Activated T-cell treated with anti-CD3 and anti-CD28 coated beads, Interleukin-2, amount 50 U/mL, for 24 hours (primary cell): ENCODE results near the gene RHBDD2.
"Not testable (repeated sequence)": the region's sequence is repeated elsewhere in the genome, so short reads cannot be mapped to it uniquely, and the experiment has no call there.

Source experiments
- DNase-seq: peaks from one replicate; pipeline ENCODE4 v3.0.0-alpha.2; 2020
- H3K27ac Mint-ChIP-seq: 2 replicates; pipeline ENCODE4 v1.8.0; 2020; ENCODE audit warnings: mild to moderate bottlenecking, mixed read lengths
- H3K27me3 Mint-ChIP-seq: 2 replicates; pipeline ENCODE4 v1.8.0; 2020; ENCODE audit warnings: mixed read lengths
- H3K36me3 Mint-ChIP-seq: 2 replicates; pipeline ENCODE4 v1.8.0; 2020; ENCODE audit warnings: low read depth, mixed read lengths
- H3K4me1 Mint-ChIP-seq: 2 replicates; pipeline ENCODE4 v1.8.0; 2020; ENCODE audit warnings: low read depth, mixed read lengths
- H3K4me3 Mint-ChIP-seq: 2 replicates; pipeline ENCODE4 v1.8.0; 2020; ENCODE audit warnings: mild to moderate bottlenecking, moderate library complexity, mixed read lengths
- H3K9me3 Mint-ChIP-seq: 2 replicates; pipeline ENCODE4 v1.8.0; 2020; ENCODE audit warnings: mixed read lengths

RHBDD2 gene

DNA sequence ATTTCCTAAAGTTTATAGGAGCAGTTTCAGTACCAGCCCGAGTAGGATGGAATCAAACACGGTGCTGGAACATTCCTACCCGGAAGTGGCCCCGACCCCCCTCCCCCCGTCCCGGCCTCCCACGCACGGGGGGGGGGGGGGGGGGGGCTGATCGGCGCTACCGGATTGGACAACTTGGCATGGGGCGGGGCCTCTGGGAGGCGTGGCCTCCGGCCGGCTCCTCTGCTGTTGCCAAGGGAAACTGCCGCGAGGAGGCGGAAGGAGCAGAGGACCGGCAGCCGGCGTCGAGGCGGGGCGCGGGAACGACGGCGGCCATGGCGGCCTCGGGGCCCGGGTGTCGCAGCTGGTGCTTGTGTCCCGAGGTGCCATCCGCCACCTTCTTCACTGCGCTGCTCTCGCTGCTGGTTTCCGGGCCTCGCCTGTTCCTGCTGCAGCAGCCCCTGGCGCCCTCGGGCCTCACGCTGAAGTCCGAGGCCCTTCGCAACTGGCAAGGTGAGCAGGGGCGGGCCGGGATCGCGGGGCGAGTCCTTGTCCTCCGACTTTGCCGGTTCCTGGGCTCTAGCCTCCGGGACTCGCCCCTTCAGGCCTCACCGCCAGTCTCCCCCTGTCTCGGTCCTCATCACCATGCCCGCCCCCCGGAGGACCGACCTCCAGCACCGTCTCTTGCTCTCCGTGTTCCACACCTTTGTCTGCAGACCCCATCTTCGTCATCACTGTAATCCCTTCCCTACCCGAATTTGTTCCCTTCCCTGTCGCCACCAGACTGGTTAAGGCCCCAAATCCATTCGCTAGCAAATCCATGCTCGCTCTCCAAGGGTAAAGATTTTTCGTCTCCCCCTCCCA, at the start of gene RHBDD2:
RHBDD2 (plus strand) TSS at position 266 of the 843 bp plus-strand sequence; CDS start at position 315, 49 bp downstream.
- H3K4me3 Mint-ChIP-seq: peak within 1 kb of the TSS; percentile 93
- peaks cover 38% of the 10 kb centered on the region for H3K4me1 Mint-ChIP-seq
- DNase-seq: peak; percentile 99
- H3K27me3 Mint-ChIP-seq: no peaks in the 10 kb centered on the region
- H3K36me3 Mint-ChIP-seq: peaks cover 48% of the 10 kb centered on the region
- H3K9me3 Mint-ChIP-seq: no peaks in the 10 kb centered on the region
- peak within 1 kb of the TSS; percentile 94 for H3K27ac Mint-ChIP-seq

DNA sequence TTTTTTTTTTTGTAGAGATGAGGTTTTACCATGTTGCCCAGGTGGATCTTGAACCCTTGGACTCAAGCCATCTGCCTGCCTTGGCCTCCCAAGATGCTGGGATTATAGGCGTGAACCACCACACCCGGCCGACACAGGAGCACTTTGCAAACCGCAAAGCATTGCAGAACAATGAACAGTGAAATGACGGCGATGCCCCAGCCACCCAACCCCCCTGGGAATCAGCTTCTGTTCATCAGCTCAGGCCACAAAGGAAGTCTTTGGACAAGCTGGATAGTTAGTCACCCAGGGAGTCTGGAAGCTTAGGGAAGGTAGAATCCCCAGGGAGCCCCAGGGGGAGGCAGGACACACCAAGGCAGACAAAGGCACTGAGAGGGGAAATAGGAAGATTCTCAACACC, 49.2 kb upstream of the RHBDD2 start:
- not testable (repeated sequence) for H3K4me1 Mint-ChIP-seq, H3K4me3 Mint-ChIP-seq, H3K27me3 Mint-ChIP-seq, H3K9me3 Mint-ChIP-seq, H3K27ac Mint-ChIP-seq, DNase-seq, H3K36me3 Mint-ChIP-seq

DNA sequence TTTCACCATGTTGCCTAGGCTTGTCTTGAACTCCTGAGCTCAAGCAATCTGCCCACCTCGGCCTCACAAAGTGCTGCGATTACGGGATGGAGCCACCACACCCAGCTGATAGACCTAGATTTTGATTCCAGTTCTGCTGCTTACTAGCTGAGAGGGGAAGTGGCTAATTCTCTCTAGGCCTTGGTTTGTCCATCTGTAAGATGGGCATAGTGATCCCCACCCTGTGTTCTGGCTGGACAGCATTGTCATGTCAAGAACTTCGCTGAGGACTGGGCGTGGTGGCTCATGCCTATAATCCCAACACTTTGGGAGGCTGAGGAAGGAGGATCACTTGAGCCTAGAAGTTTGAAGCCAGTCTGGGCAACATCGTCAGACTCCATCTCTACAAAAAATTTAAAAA, 47.9 kb upstream of the RHBDD2 start:
- Mint-ChIP-seq H3K4me1 (no peaks in the 10 kb centered on the region), H3K27ac (no peak overlapping the region), H3K9me3 (no peaks in the 10 kb centered on the region)

DNA sequence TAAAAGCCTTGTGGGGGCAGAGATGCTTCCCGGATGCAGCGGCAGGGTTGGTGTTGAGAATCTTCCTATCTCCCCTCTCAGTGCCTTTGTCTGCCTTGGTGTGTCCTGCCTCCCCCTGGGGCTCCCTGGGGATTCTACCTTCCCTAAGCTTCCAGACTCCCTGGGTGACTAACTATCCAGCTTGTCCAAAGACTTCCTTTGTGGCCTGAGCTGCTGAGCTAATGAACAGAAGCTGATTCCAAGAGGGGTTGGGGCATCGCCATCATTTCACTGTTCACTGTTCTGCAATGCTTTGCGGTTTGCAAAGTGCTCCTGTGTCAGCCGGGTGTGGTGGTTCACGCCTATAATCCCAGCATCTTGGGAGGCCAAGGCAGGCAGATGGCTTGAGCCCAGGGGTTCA, 45.2 kb upstream of the RHBDD2 start:
- H3K4me1 Mint-ChIP-seq, H3K36me3 Mint-ChIP-seq, H3K4me3 Mint-ChIP-seq, H3K27ac Mint-ChIP-seq, H3K9me3 Mint-ChIP-seq, H3K27me3 Mint-ChIP-seq, DNase-seq: not testable (repeated sequence)

More for the DNA sequence above, 47.9 kb upstream of the RHBDD2 start:
- no peaks in the 10 kb centered on the region for H3K27me3 Mint-ChIP-seq
- H3K36me3 Mint-ChIP-seq: no peaks in the 10 kb centered on the region
- no peak overlapping the region for H3K4me3 Mint-ChIP-seq
- no peak for DNase-seq

DNA sequence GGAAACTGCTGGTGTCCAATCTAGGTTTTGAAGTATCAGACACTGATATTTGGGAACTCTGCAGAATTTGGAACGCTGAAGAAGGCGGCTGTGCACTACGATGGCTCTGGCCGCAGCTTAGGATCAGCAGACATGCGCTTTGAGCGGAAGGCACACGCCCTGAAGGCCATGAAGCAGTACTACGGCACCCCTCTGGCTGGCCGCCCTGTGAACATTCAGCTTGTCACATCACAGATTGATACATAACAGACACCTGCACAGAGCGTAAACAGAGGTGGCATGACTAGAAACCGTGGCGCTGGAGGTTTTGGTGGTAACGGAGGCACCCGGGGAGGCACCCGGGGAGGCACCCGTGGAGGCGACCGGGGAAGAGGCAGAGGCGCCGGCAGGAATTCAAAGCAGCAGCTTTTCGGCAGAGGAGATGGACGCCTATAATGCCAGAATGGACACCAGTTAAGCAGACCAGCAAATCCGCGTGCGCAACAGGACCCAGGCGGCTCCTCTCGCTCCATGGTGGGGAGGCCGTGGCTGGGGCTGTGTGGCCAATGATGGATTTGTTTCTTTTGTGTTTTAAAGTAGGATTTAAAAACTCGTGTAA, 43.0 kb upstream of the RHBDD2 start:
- no peaks in the 10 kb centered on the region for H3K9me3 Mint-ChIP-seq
- H3K27ac Mint-ChIP-seq: no peak overlapping the region

DNA sequence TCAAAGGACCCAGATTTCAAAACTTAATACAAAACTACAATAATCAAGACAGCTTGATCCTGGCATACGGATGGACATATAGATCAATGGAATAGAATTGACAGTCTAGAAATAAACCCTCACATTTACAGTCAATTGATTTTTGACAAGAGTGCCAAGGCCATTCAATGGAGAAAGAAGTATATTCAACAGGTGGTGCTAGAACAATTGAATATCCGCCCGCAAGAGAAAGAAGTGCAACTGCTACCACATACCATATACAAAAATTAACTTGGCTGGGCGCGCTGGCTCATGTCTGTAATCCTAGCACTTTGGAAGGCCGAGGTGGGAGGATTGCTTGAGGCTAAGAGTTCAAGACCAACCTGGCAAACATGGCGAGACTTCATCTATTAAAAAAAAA, 42.0 kb upstream of the RHBDD2 start:
- Mint-ChIP-seq H3K4me1 (no peaks in the 10 kb centered on the region), H3K36me3 (no peaks in the 10 kb centered on the region), H3K4me3 (no peak overlapping the region), H3K27ac (no peak overlapping the region), H3K27me3 (no peaks in the 10 kb centered on the region), H3K9me3 (no peaks in the 10 kb centered on the region)
- DNase-seq: no peak

More for the DNA sequence above, 43.0 kb upstream of the RHBDD2 start:
- no peak for DNase-seq
- Mint-ChIP-seq H3K4me1 (no peaks in the 10 kb centered on the region), H3K4me3 (no peak overlapping the region), H3K36me3 (no peaks in the 10 kb centered on the region), H3K27me3 (no peaks in the 10 kb centered on the region)

DNA sequence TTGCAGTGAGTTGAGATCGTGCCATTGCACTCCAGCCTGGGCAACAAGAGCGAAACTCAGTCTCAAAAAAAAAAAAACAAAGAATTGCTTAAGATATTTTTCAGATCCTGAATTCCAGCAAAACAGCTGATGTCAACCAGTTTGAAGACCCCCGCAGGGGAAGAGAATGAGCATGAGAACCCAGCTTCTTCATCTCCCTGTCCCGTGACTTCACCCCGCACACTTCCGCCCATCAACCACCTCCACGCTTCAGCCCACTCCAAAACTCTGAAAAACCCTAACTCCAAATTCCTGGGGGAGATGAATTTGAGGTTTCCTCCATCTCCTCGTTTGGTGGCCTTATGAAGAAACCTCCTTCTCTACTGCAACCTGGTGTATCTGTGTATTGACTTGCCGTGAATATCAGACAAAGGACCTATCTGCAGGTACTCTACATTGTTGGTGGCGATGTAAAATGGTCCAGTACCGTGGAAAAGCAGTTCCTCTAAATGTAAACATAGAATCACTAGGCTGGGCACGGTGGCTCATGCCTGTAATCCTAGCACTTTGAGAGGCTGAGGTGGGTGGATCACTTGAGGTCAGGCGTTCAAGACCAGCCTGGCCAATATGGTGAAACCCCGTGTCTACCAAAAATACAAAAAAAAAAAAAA, 40.4 kb upstream of the RHBDD2 start:
- not testable (repeated sequence) for H3K27ac Mint-ChIP-seq, H3K36me3 Mint-ChIP-seq
- peaks cover 12% of the 10 kb centered on the region for H3K4me1 Mint-ChIP-seq

DNA sequence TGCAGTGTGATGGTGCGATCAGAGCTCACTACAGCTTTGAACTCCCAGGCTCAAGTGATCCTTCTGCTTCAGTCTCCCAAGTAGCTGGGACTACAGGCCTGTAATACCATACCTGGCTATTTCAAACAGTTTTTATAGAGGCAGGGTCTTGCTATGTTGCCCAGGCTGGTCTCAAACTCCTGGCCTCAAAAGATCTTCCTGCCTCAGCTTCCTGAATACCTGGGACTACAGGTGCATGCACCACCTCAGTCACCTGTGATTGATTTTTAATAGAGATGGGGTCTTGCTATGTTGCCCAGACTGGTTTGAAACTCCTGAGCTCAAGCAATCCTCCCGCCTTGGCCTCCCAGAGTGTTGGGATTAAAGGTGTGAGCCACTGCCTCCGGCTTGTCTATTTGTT, 38.8 kb upstream of the RHBDD2 start:
- H3K27me3 Mint-ChIP-seq: no peaks in the 10 kb centered on the region
- peaks cover 16% of the 10 kb centered on the region for H3K4me1 Mint-ChIP-seq
- no peak for DNase-seq
- H3K9me3 Mint-ChIP-seq: no peaks in the 10 kb centered on the region
- no peaks in the 10 kb centered on the region for H3K36me3 Mint-ChIP-seq
- H3K4me3 Mint-ChIP-seq: no peak overlapping the region
- H3K27ac Mint-ChIP-seq: no peak overlapping the region

More for the DNA sequence above, 40.4 kb upstream of the RHBDD2 start:
- not testable (repeated sequence) for H3K9me3 Mint-ChIP-seq, DNase-seq, H3K27me3 Mint-ChIP-seq, H3K4me3 Mint-ChIP-seq

DNA sequence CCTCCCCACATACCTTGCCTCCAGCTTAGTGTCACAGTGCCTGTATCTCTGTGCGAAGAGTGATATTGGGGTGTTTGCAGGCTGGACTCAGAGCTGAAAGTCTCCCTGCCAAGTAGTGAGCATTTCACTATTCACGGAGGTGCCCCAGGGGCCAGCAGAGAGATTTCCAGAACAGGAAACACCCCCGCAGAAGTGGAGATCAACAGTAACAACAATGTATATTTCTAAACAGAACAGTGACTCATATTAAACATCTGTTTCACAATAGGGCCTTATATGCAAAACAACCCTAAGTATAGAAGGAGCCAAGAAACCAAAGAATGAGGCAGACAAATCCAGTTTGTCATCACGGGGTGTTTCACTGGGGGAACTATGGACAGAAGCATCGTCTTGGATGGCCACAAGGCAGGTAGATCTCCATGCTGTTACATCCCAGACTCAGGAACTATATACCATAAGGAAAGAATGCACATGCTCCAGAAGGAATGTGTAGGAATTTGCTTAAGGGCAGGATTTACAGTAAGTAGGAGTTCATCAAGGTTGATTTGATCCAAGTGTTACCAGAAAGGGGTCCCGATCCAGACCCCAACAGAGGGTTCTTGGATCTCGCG, 35.9 kb upstream of the RHBDD2 start:
- H3K9me3 Mint-ChIP-seq: no peaks in the 10 kb centered on the region
- no peaks in the 10 kb centered on the region for H3K36me3 Mint-ChIP-seq
- H3K4me3 Mint-ChIP-seq: peak overlapping the region; percentile 55
- peak overlapping the region; percentile 88 for H3K27ac Mint-ChIP-seq
- DNase-seq: peak; percentile 48
- peaks cover 16% of the 10 kb centered on the region for H3K4me1 Mint-ChIP-seq
- H3K27me3 Mint-ChIP-seq: no peaks in the 10 kb centered on the region

DNA sequence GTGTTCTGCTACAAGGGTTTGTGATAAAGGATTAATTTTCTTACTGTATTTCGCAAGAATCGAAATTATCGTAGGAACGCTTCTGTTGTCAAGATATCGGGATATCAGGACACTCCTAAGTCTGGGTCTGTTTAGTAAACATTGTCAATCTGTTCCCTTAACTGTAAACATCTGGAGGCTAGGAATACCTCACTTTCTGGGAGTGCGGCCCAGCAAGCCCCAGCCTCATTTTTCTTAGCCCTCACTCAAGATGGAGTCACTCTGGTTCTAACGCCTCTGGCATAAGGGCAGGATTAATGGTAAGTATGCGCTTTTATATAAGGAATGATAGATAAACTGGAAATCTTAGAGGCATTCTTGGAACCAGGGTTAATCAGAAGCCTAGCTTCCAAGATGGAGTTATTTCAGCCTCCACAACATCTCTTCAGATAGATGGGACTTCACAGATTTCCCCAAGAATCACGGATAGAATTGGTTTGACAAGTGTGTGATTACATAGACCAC, 35.2 kb upstream of the RHBDD2 start:
- no peaks in the 10 kb centered on the region for H3K9me3 Mint-ChIP-seq
- no peaks in the 10 kb centered on the region for H3K27me3 Mint-ChIP-seq
- H3K36me3 Mint-ChIP-seq: no peaks in the 10 kb centered on the region
- H3K4me3 Mint-ChIP-seq: no peak overlapping the region
- no peak overlapping the region for H3K27ac Mint-ChIP-seq
- peaks cover 16% of the 10 kb centered on the region for H3K4me1 Mint-ChIP-seq
- no peak for DNase-seq

DNA sequence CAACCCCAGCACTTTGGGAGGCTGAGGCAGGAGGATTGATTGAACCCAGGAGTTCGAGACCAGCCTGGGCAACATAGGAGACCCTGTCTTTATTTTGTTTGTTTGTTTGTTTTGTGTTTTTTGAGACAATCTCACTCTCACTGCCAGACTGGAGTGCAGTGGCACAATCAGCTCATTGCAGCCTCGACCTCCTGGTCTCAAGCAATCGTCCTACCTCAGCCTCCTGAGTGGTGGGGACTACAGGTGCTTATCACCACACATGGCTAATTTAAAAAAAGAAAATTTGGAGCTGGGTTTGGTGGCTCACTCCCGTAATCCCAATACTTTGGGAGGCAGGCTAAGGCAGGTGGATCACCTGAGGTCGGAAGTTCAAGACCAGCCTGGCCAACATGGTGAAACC, 34.7 kb upstream of the RHBDD2 start:
- Mint-ChIP-seq H3K4me3 (no peak overlapping the region), H3K4me1 (peaks cover 16% of the 10 kb centered on the region), H3K27ac (no peak overlapping the region), H3K36me3 (no peaks in the 10 kb centered on the region), H3K27me3 (no peaks in the 10 kb centered on the region), H3K9me3 (no peaks in the 10 kb centered on the region)
- DNase-seq: no peak

DNA sequence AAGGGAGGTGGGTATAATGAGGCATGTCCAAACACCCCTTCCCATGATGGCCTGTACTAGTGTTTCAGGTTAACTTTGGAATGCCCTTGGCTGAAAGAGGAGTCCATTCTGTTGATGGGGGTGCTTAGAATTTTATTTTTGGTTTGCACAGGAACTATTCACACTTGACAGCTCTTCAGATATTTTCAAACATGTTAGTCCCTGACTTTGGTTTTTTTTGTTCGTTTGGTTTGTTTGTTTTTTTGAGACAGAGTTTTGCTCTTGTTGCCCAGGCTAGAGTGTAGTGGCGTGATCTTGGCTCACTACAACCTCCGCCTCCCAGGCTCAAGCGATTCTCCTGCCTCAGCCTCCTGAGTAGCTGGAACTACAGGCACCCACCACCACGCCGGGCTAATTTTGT, 33.7 kb upstream of the RHBDD2 start:
- not testable (repeated sequence) for DNase-seq, H3K4me3 Mint-ChIP-seq, H3K9me3 Mint-ChIP-seq, H3K27me3 Mint-ChIP-seq, H3K27ac Mint-ChIP-seq, H3K36me3 Mint-ChIP-seq
- peaks cover 16% of the 10 kb centered on the region for H3K4me1 Mint-ChIP-seq

DNA sequence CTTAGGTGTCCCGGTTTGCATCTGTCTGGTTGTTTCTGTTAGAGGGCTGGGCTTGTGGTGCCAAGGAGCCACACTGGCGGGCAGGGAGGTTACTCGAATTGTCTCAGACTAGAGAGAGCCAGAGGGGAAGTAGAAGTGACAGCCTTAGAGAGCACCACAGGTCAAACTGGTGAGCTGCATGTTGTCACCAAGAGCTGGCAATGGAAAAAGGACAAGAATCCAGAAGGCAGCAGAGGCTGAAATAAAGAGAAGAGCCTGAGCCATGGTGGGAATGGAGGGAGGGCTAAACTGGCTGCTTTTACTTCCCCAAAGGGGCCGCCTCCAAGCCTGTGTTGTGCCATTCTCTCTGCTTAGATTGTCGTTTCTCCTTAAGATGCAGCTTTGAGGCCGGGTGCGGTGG, 31.1 kb upstream of the RHBDD2 start:
- Mint-ChIP-seq H3K27me3 (no peaks in the 10 kb centered on the region), H3K27ac (no peak overlapping the region), H3K9me3 (no peaks in the 10 kb centered on the region), H3K36me3 (no peaks in the 10 kb centered on the region), H3K4me3 (no peak overlapping the region), H3K4me1 (peaks cover 11% of the 10 kb centered on the region)
- DNase-seq: no peak

DNA sequence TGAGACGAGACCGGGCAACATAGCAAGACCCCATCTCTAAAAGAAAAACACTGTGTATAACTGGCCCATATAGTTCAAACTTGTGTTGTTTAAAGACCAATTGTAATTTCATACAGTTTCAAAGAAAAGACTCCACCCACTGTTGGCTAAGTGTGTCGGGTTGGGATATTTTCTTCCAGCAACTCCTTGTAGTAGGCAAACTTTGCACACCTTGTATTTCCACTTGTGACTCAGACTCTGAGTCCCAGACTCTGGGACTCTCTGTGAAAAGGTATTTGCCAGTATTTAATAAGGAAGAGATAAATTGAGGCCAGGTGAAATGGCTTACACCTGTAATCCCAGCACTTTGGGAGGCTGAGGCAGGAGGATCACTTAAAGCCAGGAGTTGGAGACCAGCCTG, 29.3 kb upstream of the RHBDD2 start:
- Mint-ChIP-seq H3K27me3 (no peaks in the 10 kb centered on the region), H3K36me3 (no peaks in the 10 kb centered on the region), H3K9me3 (no peaks in the 10 kb centered on the region), H3K4me1 (no peaks in the 10 kb centered on the region), H3K27ac (no peak overlapping the region), H3K4me3 (no peak overlapping the region)
- DNase-seq: no peak
